ENCODE data around the gene CDK3.

CDK3 gene

DNA sequence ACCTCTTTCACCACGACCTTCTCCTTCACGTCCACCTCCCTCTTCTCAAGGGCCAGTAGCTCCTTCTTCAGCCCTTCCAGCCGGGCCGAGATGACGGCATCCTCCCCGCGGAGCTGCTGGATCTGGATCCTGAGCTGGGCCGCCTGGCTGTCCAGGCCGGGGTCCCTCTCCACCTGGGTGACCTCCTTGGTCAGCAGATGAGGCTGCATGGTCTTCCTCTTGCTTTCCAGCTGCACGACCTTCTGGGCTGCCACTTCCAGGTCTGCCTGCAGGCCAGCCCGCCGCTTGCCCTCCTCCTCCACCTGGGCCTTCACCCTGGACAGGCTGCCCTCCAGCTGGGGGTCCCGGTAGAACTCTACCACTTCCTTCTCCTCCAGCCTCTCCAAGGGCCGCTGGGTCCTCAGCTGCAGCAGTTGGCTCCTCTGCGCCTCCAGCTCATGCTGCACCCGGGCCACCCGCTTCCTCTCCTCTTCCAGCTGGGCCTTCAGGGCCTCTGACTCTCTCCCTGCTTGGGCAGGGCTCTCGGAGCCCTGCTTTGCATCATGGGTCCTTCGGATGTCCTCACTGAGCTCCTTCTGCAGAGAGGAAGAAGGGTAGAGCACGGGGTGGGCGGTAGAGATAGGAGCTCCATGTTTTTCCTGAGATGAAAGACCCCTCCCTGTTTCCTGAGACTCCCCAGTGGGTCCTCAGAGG lies 9.5 kb downstream of the CDK3 start:
- ChIA-PET CTCF (interaction anchor here (1.2 to 17.8 kb wide), 11 partner anchors 3 to 290 kb away, joined by 3 to 266 read pairs (median 5); partner anchors contain the start of genes CDK3, EVPL, MRPL38 and TRIM65), POLR2A (interaction anchor here (1.0 kb wide), 1 partner anchor 13 kb away, joined by 3 read pairs; no protein-coding TSS in a partner anchor)
- DNase-seq (ENCODE audit: extremely low spot score), result no peak
- TF ChIP-seq, protein P1, sequence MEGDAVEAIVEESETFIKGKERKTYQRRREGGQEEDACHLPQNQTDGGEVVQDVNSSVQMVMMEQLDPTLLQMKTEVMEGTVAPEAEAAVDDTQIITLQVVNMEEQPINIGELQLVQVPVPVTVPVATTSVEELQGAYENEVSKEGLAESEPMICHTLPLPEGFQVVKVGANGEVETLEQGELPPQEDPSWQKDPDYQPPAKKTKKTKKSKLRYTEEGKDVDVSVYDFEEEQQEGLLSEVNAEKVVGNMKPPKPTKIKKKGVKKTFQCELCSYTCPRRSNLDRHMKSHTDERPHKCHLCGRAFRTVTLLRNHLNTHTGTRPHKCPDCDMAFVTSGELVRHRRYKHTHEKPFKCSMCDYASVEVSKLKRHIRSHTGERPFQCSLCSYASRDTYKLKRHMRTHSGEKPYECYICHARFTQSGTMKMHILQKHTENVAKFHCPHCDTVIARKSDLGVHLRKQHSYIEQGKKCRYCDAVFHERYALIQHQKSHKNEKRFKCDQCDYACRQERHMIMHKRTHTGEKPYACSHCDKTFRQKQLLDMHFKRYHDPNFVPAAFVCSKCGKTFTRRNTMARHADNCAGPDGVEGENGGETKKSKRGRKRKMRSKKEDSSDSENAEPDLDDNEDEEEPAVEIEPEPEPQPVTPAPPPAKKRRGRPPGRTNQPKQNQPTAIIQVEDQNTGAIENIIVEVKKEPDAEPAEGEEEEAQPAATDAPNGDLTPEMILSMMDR (IDR thresholded peaks at IDR 0.05; ENCODE audit: control extremely low read depth, extremely low read depth, low read depth, missing control alignments), result no peak

DNA sequence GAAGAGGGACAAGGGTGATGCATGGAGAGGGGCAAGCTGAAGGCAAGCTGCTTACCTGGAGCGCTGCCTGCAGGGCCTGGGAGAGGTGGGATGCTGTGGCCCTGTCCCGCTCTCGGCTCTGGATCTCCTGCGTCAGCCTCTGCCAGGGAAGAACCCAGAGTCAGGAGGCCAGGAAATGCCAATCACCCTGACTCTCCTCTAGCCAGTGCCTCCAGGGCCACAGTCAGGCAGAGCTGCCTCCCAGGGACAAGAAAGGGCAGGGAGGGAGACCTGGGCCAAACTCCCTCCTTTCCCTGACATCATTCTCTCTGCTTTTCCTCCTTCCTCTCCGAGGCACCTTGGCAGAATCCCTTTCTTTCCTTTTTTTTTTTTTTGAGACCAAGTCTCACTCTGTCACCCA lies 11.3 kb downstream of the CDK3 start:
- ChIA-PET POLR2A (no interaction called here), CTCF (interaction anchor here (1.0 to 17.8 kb wide), 7 partner anchors 1 to 288 kb away, joined by 3 to 266 read pairs (median 59); partner anchors contain the start of genes CDK3 and MRPL38)
- TF ChIP-seq, protein P1 (IDR thresholded peaks at IDR 0.05; ENCODE audit: control extremely low read depth, extremely low read depth, low read depth, missing control alignments), result no peak
- DNase-seq (ENCODE audit: extremely low spot score), result no peak

DNA sequence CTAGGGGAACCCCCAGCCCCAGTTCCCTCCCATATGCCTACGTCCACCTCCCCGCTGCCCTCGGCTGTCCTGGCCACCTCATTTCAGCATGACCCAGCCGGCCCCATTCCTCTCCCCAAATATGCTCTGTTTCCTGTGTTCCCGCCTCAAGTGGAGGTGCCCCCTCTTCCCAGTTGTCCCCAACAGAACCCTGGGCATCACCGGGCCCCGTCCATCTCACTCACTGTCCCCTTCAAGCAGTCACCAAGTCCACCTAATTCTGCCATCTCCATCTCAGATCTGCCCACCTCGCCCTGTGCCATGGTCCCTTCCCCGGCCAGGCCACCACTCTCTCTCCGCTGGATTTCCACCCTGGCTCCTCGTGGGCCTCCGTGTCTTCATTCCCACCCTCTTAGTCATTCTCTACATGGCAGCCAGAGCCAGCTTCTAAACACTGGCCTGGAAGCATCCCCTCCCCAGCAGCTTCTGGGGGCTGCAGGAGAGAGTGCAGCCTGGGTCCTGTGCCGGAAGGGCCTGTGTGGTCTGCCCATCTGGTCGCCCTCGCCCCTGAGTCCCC lies 12.8 kb downstream of the CDK3 start:
- ChIA-PET POLR2A (no interaction called here), CTCF (interaction anchor here (0.6 to 17.6 kb wide), 55 partner anchors 9 to 384 kb away, joined by 3 to 266 read pairs (median 5); partner anchors contain the start of genes CDK3, EVPL, EXOC7 and MRPL38)
- DNase-seq (ENCODE audit: extremely low spot score), result no peak
- TF ChIP-seq, protein P1 (IDR thresholded peaks at IDR 0.05; ENCODE audit: control extremely low read depth, extremely low read depth, low read depth, missing control alignments), result no peak

DNA sequence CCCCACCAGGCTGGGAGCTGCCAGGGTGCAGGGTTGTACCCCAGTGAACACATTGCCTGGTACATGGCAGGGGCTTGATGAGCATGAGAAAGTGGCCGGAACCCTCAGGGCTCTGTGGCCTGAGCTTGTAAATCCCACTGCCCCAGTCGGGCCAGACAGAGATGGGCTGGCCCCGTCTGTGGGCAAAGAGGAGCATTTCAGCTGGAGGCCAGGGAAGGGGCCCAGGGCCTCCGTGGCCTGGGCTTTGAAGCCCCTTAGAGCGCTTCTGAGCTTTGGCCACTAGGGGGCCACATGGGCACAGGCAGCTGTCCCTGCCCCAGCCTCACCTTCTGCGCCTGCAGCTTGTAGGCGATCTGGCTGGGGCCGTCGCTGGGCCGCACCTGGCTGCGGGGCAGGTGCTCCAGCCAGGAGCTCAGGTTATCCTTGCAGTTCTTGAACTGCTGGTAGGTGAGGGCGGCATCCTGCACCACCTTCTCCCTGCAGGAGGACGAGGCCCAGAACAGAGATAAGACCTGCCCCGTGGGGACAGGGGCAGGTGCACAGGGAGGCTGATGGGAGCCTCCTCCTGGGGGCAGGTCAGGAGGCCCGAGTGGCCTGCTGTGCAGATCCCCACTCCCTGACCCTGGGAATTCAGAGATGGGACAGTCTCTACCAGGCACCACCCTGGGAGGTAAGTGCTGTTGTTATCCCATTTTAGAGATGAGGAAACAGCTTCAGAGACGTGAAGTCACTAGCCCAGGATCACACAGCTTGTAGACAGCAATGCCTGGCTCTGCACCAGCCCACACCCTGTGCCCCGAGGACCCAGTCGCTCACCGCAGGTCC lies 13.7 kb downstream of the CDK3 start:
- TF ChIP-seq, protein P1 (IDR thresholded peaks at IDR 0.05; ENCODE audit: control extremely low read depth, extremely low read depth, low read depth, missing control alignments), result peak; percentile 99
- peak; percentile 93 for DNase-seq (ENCODE audit: extremely low spot score)
- ChIA-PET CTCF (interaction anchor here (0.6 to 17.6 kb wide), 76 partner anchors 8 to 384 kb away, joined by 3 to 266 read pairs (median 5); partner anchors contain the start of genes CDK3, EVPL, EXOC7 and MRPL38), POLR2A (interaction anchor here (0.9 kb wide), 1 partner anchor 265 kb away, joined by 3 read pairs; no protein-coding TSS in a partner anchor)

DNA sequence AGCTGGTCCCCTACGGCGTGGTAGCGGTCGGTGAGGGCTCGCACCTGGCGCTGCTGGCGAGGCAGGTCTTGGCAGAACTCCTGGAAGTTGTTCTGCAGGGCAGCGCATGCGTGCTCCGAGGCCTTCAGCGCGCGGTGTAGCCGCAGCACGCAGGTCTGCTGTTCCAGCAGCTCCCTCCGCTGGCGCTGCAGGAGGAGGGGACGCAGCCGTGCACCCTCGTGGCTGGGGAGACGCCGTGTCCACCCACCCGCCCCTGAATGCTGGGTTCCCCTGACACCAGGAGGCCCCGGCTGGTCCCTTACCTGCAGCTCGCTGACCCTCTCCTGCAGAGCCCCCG lies 14.2 kb downstream of the CDK3 start:
- TF ChIP-seq, protein P1 (IDR thresholded peaks at IDR 0.05; ENCODE audit: control extremely low read depth, extremely low read depth, low read depth, missing control alignments), result no peak
- CTCF ChIA-PET, result interaction anchor here (0.7 to 17.6 kb wide), 52 partner anchors 9 to 383 kb away, joined by 3 to 266 read pairs (median 5); partner anchors contain the start of genes CDK3, EVPL, EXOC7 and MRPL38
- no peak for DNase-seq (ENCODE audit: extremely low spot score)
- POLR2A ChIA-PET, result interaction anchor here (0.9 kb wide), 1 partner anchor 265 kb away, joined by 3 read pairs; no protein-coding TSS in a partner anchor
